MM.1S (cell line): Measurements from ENCODE around the gene GDAP2.
"Not testable (repeated sequence)": the region's sequence is repeated elsewhere in the genome, so short reads cannot be mapped to it uniquely, and the experiment has no call there.

Source experiments
- DNase-seq: peaks from one replicate; pipeline ENCODE4 v3.0.0-alpha.2; 2015
- H2AFZ ChIP-seq: fragments of 300-600 bp; sonication (generic); 2 replicates; pipeline ENCODE4 v1.6.0; 2016; ENCODE audit warnings: antibody characterized with exemption, low read length
- H3F3A ChIP-seq: fragments of 300-600 bp; sonication (generic); 2 replicates; pipeline ENCODE4 v1.6.1; 2016; ENCODE audit warnings: mild to moderate bottlenecking, antibody characterized with exemption, low read length, moderate library complexity, mixed read lengths; ENCODE audit not compliant: insufficient read depth
- H3K27ac ChIP-seq: fragments of 300-600 bp; sonication (generic); 2 replicates; pipeline ENCODE4 v1.5.1; 2016; ENCODE audit warnings: mild to moderate bottlenecking, low read length
- H3K27me3 ChIP-seq: fragments of 300-600 bp; sonication (generic); replicated peaks from 2 replicates; pipeline ENCODE4 v1.6.0; 2016; ENCODE audit warnings: low read length; ENCODE audit not compliant: insufficient read depth
- H3K36me3 ChIP-seq: fragments of 300-600 bp; sonication (generic); replicated peaks from 2 replicates; pipeline ENCODE4 v1.6.1; 2016; ENCODE audit warnings: mild to moderate bottlenecking, low read length, mixed read lengths; ENCODE audit not compliant: insufficient read depth
- H3K4me1 ChIP-seq: fragments of 300-600 bp; sonication (generic); 2 replicates; pipeline ENCODE4 v1.6.1; 2016; ENCODE audit warnings: low read length, mixed read lengths
- H3K4me2 ChIP-seq: fragments of 300-600 bp; sonication (generic); 2 replicates; pipeline ENCODE4 v1.6.0; 2016; ENCODE audit warnings: low read depth, low read length
- H3K4me3 ChIP-seq: fragments of 300-600 bp; sonication (generic); 2 replicates; pipeline ENCODE4 v1.5.1; 2016; ENCODE audit warnings: low read length, mixed read lengths
- H3K79me2 ChIP-seq: fragments of 300-600 bp; sonication (generic); 2 replicates; pipeline ENCODE4 v1.6.1; 2016; ENCODE audit warnings: mixed run types, low read length, mixed read lengths
- H3K9ac ChIP-seq: fragments of 300-600 bp; sonication (generic); 2 replicates; pipeline ENCODE4 v1.6.1; 2016; ENCODE audit warnings: low read length, mixed read lengths
- H3K9me2 ChIP-seq: fragments of 300-600 bp; sonication (generic); replicated peaks from 2 replicates; pipeline ENCODE4 v1.6.1; 2016; ENCODE audit warnings: mild to moderate bottlenecking, low read length, mixed read lengths; ENCODE audit not compliant: insufficient read depth
- H3K9me3 ChIP-seq: fragments of 300-600 bp; sonication (generic); replicated peaks from 2 replicates; pipeline ENCODE4 v1.6.1; 2016; ENCODE audit warnings: mild to moderate bottlenecking, low read length, mixed read lengths; ENCODE audit not compliant: insufficient read depth
- H4K20me1 ChIP-seq: fragments of 300-600 bp; sonication (generic); 2 replicates; pipeline ENCODE4 v1.6.1; 2016; ENCODE audit warnings: mild to moderate bottlenecking, low read length, moderate library complexity, mixed read lengths; ENCODE audit not compliant: insufficient read depth
- CTCF ChIP-seq: fragments of 300-600 bp; sonication (generic); IDR thresholded peaks from 2 replicates; pipeline ENCODE4 v1.5.1; 2016; ENCODE audit warnings: antibody characterized with exemption, low read length, mixed read lengths
- EZH2 ChIP-seq: fragments of 300-600 bp; sonication (generic); optimal IDR thresholded peaks from 2 replicates; pipeline ENCODE3; 2017; ENCODE audit warnings: low read depth, mild to moderate bottlenecking, antibody characterized with exemption, low read length, mixed read lengths
- EZH2phosphoT487 ChIP-seq: fragments of 300-600 bp; sonication (generic); IDR thresholded peaks from 2 replicates; pipeline ENCODE4 v1.6.1; 2018; ENCODE audit warnings: antibody characterized with exemption, low read length

Gene GDAP2

GRCh38 chr1:117852853-117853553 is 76.4 kb downstream of the GDAP2 start:
- Histone ChIP-seq H3K4me3 (no peak overlapping the region), H3K9me2 (no peaks in the 10 kb centered on the region), H3K9me3 (no peaks in the 10 kb centered on the region), H3K4me2 (no peak overlapping the region), H2AFZ (no peak overlapping the region), H3K36me3 (no peaks in the 10 kb centered on the region), H3K9ac (no peak overlapping the region), H3F3A (no peaks in the 10 kb centered on the region), H3K4me1 (no peaks in the 10 kb centered on the region), H3K27me3 (no peaks in the 10 kb centered on the region), H3K27ac (no peak overlapping the region), H4K20me1 (no peaks in the 10 kb centered on the region), H3K79me2 (no peaks in the 10 kb centered on the region)
- TF ChIP-seq EZH2 (no peak), CTCF (no peak)
- DNase-seq = no peak

- Histone ChIP-seq H3K9ac (no peak overlapping the region), H3K27me3 (no peaks in the 10 kb centered on the region), H3K4me3 (no peak overlapping the region), H3K79me2 (no peaks in the 10 kb centered on the region), H3F3A (no peaks in the 10 kb centered on the region), H3K9me2 (no peaks in the 10 kb centered on the region), H3K4me1 (no peaks in the 10 kb centered on the region), H3K27ac (no peak overlapping the region), H3K36me3 (no peaks in the 10 kb centered on the region), H2AFZ (no peak overlapping the region), H3K4me2 (no peak overlapping the region), H4K20me1 (no peaks in the 10 kb centered on the region), H3K9me3 (no peaks in the 10 kb centered on the region)
- no peak for TF ChIP-seq EZH2
- TF ChIP-seq EZH2phosphoT487 = no peak
- TF ChIP-seq CTCF = no peak
- no peak for DNase-seq
Measured at GRCh38 chr1:117851687-117852086, 77.7 kb downstream of the GDAP2 start.

GRCh38 chr1:117846674-117847425 is 82.6 kb downstream of the GDAP2 start:
- Histone ChIP-seq H3K79me2 (no peaks in the 10 kb centered on the region), H3K9ac (no peak overlapping the region), H3K9me3 (no peaks in the 10 kb centered on the region), H3F3A (no peaks in the 10 kb centered on the region), H3K36me3 (no peaks in the 10 kb centered on the region), H3K4me3 (no peak overlapping the region), H3K4me2 (no peak overlapping the region), H3K27me3 (no peaks in the 10 kb centered on the region), H2AFZ (no peak overlapping the region), H3K4me1 (no peaks in the 10 kb centered on the region), H3K9me2 (no peaks in the 10 kb centered on the region), H3K27ac (no peak overlapping the region), H4K20me1 (no peaks in the 10 kb centered on the region)
- DNase-seq = no peak
- TF ChIP-seq EZH2 (no peak), EZH2phosphoT487 (no peak), CTCF (no peak)

GRCh38 chr1:117844478-117844877 is 84.9 kb downstream of the GDAP2 start:
- H3K4me3 ChIP-seq = not testable (repeated sequence)

More at GRCh38 chr1:117844478-117844877, 84.9 kb downstream of the GDAP2 start:
- H3K79me2 ChIP-seq, H3K36me3 ChIP-seq, H4K20me1 ChIP-seq, H3K9me2 ChIP-seq, H3K9me3 ChIP-seq, H3K27ac ChIP-seq, H3K9ac ChIP-seq, DNase-seq, H3K4me1 ChIP-seq, H2AFZ ChIP-seq, H3K27me3 ChIP-seq, H3F3A ChIP-seq, H3K4me2 ChIP-seq: not testable (repeated sequence)
